ACC112 (cell line): ENCODE data around the gene STIMATE.

Source experiments
- H2AFZ ChIP-seq: fragments of 200-600 bp; sonication (generic); one replicate; pipeline ENCODE4 v1.6.0; 2017; ENCODE audit warnings: antibody characterized with exemption, low read length; ENCODE audit not compliant: unreplicated experiment
- H3K27ac ChIP-seq: fragments of 200-600 bp; sonication (generic); 2 replicates; pipeline ENCODE4 v1.5.1; 2014; ENCODE audit warnings: low read depth, mild to moderate bottlenecking, antibody characterized with exemption, low read length, moderate library complexity
- H3K27me3 ChIP-seq: fragments of 200-600 bp; sonication (generic); 2 replicates; pipeline ENCODE4 v1.6.1; 2014; ENCODE audit warnings: mild to moderate bottlenecking, antibody characterized with exemption, low read length, moderate library complexity, mixed read lengths; ENCODE audit not compliant: insufficient read depth
- H3K36me3 ChIP-seq: fragments of 200-600 bp; sonication (generic); 2 replicates; pipeline ENCODE4 v1.6.1; 2016; ENCODE audit warnings: mild to moderate bottlenecking, antibody characterized with exemption, low read length, moderate library complexity, mixed read lengths; ENCODE audit not compliant: insufficient read depth
- H3K4me1 ChIP-seq: fragments of 200-600 bp; sonication (generic); one replicate; pipeline ENCODE4 v1.6.1; 2016; ENCODE audit warnings: low read length, mixed read lengths; ENCODE audit not compliant: insufficient read depth, unreplicated experiment, control insufficient read depth
- H3K4me3 ChIP-seq: fragments of 200-600 bp; sonication (generic); 2 replicates; pipeline ENCODE4 v1.5.1; 2014; ENCODE audit warnings: mild to moderate bottlenecking, low read depth, low read length
- H3K79me2 ChIP-seq: fragments of 200-600 bp; sonication (generic); one replicate; pipeline ENCODE4 v1.6.0; 2016; ENCODE audit warnings: low read length; ENCODE audit not compliant: control insufficient read depth, unreplicated experiment, insufficient read depth

The STIMATE gene

GRCh38 chr3:52792961-52793695 is 104.2 kb downstream of the STIMATE start:
- no peaks in the 10 kb centered on the region for H3K79me2 ChIP-seq
- no peaks in the 10 kb centered on the region for H3K4me1 ChIP-seq
- no peak overlapping the region for H3K27ac ChIP-seq
- H2AFZ ChIP-seq = no peak overlapping the region
- no peaks in the 10 kb centered on the region for H3K27me3 ChIP-seq
- no peak overlapping the region for H3K4me3 ChIP-seq
- no peaks in the 10 kb centered on the region for H3K36me3 ChIP-seq

- no peaks in the 10 kb centered on the region for H3K36me3 ChIP-seq
- no peak overlapping the region for H2AFZ ChIP-seq
- no peaks in the 10 kb centered on the region for H3K4me1 ChIP-seq
- no peaks in the 10 kb centered on the region for H3K79me2 ChIP-seq
- no peak overlapping the region for H3K4me3 ChIP-seq
- no peaks in the 10 kb centered on the region for H3K27me3 ChIP-seq
- H3K27ac ChIP-seq = no peak overlapping the region
Observed at GRCh38 chr3:52792413-52792812, 104.9 kb downstream of the STIMATE start.

DNA sequence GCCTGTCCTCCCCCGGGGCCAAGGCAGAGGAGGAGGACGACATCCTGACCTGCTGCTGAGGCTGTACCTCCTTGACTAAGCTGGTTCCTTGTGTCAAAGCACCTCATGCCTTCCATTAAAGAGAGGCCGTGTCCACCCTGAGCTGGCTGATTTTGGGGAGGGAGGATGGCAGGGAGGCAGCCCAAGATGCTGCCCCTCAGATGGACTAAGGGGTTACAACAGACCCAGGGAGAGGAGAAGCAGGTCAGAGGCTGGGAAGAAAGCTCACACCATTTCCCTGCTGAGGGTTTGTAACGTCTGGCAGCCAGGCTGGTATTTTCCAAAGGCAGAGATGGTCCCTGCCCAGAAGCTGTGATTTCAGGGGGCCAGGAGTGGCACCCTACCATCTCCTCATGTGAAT is 105.4 kb downstream of the STIMATE start:
- Histone ChIP-seq H3K4me3 (no peak overlapping the region), H3K4me1 (no peaks in the 10 kb centered on the region), H3K27me3 (no peaks in the 10 kb centered on the region), H3K27ac (no peak overlapping the region), H3K79me2 (no peaks in the 10 kb centered on the region), H3K36me3 (no peaks in the 10 kb centered on the region), H2AFZ (no peak overlapping the region)

DNA sequence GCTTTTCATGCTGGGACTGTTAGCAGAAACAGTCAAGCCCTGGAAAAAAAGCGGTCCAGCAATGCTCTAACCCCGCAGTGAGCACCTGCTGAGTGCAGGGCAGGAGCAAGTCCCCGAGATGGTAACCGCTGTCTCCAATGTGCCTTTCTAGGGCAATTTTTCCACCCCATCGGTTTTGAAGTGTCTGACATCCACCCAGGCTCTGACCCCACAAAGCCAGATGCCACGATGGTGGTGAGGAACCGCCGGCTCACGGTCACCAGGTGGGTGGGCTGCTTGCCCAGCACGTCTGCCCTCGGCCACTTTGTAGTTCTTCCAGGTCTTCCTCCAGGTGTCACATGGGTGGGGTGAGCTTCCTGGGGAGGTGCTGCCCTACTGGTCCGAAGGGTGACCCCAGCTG is 106.0 kb downstream of the STIMATE start:
- Histone ChIP-seq H3K79me2 (no peaks in the 10 kb centered on the region), H3K36me3 (no peaks in the 10 kb centered on the region), H3K27me3 (no peaks in the 10 kb centered on the region), H2AFZ (no peak overlapping the region), H3K4me3 (no peak overlapping the region), H3K27ac (no peak overlapping the region), H3K4me1 (no peaks in the 10 kb centered on the region)

- no peak overlapping the region for H3K27ac ChIP-seq
- no peaks in the 10 kb centered on the region for H3K36me3 ChIP-seq
- no peaks in the 10 kb centered on the region for H3K4me1 ChIP-seq
- no peaks in the 10 kb centered on the region for H3K27me3 ChIP-seq
- no peak overlapping the region for H2AFZ ChIP-seq
- no peak overlapping the region for H3K4me3 ChIP-seq
- H3K79me2 ChIP-seq = no peaks in the 10 kb centered on the region
Observed at GRCh38 chr3:52790741-52791140, 106.6 kb downstream of the STIMATE start.

- Histone ChIP-seq H3K4me1 (no peaks in the 10 kb centered on the region), H3K27me3 (no peaks in the 10 kb centered on the region), H2AFZ (no peak overlapping the region), H3K36me3 (no peaks in the 10 kb centered on the region), H3K4me3 (no peak overlapping the region), H3K27ac (no peak overlapping the region), H3K79me2 (no peaks in the 10 kb centered on the region)
Observed at GRCh38 chr3:52790337-52790736, 107.0 kb downstream of the STIMATE start.

DNA sequence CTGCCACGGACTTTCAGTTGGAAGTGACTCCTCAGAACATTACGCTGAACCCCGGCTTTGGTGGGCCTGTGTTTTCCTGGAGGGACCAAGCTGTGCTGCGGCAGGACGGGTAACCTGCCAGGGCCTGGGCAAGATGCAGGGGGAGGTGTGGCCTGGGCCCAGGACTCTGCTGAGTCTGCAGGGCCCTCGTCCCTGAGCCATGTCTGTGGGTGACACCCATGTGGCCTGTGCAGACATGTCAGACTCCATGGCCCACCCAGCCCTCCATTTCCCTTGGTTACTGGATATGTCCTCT is 107.7 kb downstream of the STIMATE start:
- no peaks in the 10 kb centered on the region for H3K4me1 ChIP-seq
- no peaks in the 10 kb centered on the region for H3K36me3 ChIP-seq
- no peaks in the 10 kb centered on the region for H3K79me2 ChIP-seq
- H3K27ac ChIP-seq = no peak overlapping the region
- no peak overlapping the region for H3K4me3 ChIP-seq
- H3K27me3 ChIP-seq = no peaks in the 10 kb centered on the region
- H2AFZ ChIP-seq = no peak overlapping the region

DNA sequence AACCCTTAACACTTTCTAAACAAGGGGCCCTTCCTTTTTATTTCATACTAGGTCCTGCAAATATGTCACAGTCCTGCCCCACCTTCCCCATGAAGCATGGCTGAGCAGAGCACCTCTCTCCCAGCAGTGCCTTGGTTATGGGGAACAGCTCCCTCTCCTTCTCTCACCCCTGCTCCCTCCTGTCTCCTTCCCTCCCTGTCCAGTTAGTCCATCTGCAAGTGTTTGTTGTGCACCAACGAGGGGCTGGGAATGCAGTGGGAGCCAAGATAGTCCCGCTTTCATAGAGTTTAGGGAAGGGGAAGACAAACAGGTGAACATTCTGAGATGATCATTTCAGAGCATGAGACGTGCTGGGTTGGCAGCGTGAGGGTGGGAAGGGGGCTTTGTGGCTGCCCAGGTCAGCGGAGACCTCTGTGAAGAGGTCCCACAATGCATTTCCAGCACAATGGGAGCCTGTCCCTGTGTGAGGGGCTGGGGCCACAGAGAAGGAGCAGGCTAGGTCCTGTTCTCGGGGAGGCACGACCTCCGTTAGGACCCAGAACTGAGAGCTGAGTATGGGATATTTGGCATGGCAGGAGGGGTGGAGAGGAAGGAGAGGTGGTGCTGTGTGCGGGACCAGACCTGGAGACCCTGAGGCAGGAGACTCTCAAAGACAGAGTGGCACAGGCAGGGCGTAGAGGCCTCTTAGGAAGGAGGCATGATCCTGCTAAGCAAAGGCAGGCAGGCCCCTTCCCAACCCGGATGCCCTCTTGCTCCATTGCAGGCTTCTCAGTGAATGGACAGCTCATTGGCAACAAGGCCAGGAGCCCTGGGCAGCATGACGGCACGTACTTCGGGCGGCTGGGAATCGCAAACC is 108.2 kb downstream of the STIMATE start:
- no peaks in the 10 kb centered on the region for H3K79me2 ChIP-seq
- no peaks in the 10 kb centered on the region for H3K36me3 ChIP-seq
- H3K27ac ChIP-seq = no peak overlapping the region
- no peak overlapping the region for H3K4me3 ChIP-seq
- H3K4me1 ChIP-seq = no peaks in the 10 kb centered on the region
- no peak overlapping the region for H2AFZ ChIP-seq
- no peaks in the 10 kb centered on the region for H3K27me3 ChIP-seq

DNA sequence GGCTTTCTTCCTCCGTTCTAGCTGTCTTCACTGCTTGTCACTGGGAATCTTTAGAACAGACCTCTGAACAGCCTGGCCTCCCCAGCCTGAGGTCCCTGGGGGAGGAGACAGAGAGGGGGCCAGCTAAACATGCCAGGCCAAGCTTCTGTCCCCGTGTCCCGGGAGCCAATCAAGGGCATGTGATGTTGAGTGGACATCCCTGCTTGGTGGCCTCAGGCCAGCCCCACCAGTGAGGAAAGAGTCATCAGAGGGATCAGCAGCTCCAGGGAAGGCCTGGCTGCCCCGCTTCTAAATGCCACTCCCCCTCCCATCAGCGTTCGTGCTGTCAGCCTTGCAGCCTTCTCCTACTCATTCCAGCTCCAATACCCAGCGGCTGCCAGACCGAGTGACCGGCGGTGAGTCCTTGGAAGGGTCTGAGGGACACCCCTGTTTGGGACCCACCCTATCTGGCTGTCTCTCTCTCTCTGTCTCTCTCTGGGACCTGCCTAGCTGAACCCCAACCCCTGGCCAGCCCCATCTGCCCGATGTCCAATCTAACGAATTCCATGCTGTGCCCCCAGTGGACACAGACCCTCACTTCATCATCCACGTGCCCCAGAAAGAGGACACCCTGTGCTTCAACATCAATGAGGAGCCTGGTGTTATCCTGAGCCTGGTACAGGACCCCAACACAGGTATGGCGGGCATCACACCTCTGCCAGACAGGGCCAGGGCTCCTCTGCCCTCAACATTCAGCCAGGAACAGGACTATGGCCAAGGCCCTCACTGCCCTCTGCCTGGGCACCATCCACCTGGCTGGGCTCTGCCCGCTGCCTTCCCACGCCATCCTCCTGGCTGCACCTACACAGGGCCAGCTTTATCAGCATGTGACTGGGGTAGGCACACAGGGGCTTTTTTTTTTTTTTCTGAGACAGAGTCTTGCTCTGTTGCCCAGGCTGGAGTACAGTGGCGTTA is 109.4 kb downstream of the STIMATE start:
- Histone ChIP-seq H3K27me3 (peaks cover 9% of the 10 kb centered on the region), H2AFZ (no peak overlapping the region), H3K4me3 (no peak overlapping the region), H3K36me3 (no peaks in the 10 kb centered on the region), H3K79me2 (no peaks in the 10 kb centered on the region), H3K4me1 (no peaks in the 10 kb centered on the region), H3K27ac (no peak overlapping the region)

- peaks cover 16% of the 10 kb centered on the region for H3K27me3 ChIP-seq
- no peak overlapping the region for H3K27ac ChIP-seq
- H2AFZ ChIP-seq = no peak overlapping the region
Observed at GRCh38 chr3:52787246-52787645, 110.1 kb downstream of the STIMATE start.

More at GRCh38 chr3:52787246-52787645, 110.1 kb downstream of the STIMATE start:
- Histone ChIP-seq H3K36me3 (no peaks in the 10 kb centered on the region), H3K79me2 (no peaks in the 10 kb centered on the region), H3K4me3 (no peak overlapping the region), H3K4me1 (no peaks in the 10 kb centered on the region)
